ENCODE data around the gene PIM1.

Gene PIM1

DNA sequence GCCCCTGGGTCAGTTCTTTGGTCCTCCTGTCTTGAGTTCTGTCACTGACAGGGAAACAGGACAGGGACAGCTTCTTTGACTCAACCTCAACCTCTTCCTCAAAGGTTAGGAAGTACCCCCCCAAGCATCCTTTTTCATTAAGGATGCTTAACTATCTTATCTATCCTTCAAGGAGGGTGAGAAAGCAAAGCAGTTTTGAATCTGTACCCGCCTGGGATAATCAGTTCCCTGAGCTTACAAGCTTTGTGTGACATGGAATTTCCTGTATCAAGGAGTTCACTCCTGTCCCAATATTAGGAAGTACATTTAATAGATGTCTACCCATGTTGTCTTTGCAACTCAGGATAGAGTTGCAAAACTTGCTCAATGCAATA is 31.1 kb upstream of the PIM1 start:
- no peak for DNase-seq

DNA sequence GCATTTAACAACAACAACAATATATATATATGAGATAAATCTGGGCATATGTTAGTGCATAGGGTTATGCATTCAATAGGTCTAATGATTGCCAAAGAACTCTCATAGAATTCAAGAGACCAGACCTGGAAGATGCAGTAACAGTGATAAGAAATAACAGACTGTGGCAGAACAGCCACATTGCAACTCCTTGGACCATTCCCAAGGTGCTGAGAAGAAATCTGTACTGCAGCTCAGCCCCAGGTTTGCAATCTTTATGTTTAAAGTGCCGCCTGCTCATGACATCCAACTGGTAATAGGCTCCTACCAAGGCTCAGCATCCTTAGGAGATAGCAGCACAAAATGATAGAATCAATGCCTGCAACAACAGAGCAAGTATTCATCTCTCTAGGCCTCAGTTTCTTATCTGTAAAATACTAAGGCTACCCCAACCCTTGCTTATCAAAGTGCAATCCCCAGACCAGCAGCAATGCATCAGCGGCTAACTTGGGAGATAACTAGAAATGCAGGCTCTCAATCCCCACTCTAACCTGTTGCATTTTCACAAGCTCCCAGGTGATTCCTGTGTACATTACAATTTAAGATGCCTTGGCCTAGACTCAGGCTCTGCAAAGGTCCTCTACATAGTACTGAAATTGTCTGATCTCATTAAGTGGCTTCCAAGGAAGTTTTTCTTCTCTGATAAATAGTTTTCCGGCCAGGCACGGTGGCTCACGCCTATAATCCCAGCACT is 30.6 kb upstream of the PIM1 start:
- no peak for DNase-seq

DNA sequence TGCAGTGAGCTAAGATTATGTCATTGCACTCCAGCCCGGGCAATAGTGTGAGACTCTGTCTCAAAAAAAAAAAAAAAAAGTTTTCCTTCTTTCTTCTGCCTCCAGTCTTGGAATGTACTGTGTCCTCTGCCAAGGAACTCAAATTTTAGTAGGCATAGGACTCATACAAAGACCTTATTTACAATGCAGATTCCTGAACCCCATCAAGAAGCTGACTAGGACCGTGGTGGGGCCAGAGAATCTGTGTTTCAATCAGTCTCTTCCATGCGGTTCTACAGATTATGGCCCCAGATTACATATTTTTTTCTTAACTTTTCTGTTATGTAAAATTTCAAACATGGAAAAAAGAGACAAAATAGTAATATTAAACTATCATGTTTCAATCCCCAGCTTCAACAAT is 29.8 kb upstream of the PIM1 start:
- DNase-seq = no peak

DNA sequence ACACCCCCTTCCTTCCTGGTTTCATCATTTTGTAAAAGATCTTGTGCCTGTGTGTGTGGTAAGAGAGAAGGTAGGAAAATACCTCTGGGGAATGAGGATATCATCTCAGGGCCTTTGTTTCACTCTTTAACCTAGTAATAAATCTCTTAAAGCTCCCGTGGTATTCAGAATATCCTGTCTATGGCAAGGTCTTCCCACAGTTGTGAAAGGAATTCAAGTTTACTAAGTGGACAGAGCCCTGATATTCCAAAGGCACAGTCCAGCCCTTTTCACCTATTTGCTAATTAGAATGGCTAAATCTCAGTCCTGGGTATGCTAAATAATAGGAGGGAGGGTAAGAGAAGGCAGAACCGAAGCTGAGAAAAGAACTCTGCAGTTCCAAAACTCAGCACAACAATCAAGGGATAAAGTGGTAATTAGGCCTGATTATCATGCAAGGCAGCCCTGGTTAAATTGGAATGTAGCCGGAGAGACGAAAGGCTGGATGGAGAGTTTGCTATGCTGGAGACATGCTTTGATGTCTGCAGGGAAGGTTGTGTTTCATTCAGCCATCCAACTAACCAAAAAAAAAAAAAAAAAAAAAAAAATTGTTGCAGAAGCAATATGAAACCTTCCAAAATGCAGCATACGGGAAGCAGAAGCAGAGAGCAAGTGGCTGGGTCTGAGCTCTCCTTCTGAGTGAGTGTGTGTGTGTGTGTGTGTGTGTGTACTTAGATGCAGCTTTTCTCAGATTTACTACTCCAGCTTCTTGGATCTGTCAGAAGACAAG is 28.5 kb upstream of the PIM1 start:
- DNase-seq = no peak

DNA sequence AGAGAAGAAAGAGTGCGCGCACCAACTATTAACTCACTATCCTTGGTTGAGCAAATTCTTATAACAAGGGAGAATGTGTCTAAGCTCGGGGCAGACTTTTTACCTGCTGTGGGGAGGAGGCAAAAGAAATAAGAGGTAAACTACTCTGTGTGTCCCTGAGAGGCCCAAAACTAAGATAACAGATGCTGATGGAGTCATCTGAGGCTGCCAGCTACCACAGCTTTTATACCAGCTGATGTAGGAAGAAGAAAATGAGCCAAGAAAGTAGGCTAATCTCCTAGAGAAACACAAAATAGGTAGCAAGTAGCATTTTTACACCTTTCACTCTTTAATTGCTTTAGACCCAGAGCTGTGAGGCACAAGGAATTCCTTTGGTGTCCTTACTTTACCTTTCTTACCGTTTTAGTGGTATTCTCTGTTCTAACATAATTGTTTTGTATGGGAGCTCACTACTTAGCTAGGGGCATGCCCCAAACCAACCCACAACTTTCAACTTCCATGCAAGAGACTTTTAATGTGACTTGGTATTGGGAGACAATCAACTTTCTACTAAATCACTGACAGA is 27.8 kb upstream of the PIM1 start:
- DNase-seq = no peak

DNA sequence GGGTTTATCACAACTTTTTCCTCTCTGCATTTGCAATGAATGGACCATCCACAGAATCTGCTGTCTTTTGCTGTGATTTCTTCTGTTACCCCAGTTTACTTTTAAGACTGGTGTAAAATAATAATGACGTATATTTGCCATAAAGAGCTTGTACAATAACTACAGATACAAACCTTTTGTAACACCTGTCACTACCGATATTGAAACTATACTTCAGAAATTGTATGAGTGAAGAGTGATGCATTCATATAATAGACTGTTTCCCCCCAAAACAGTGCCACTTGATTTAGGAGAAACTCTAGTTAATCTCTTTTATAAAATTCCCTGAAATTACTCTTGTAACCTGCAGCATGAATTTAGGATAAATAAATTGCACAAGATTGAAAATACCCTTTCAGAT is 26.4 kb upstream of the PIM1 start:
- DNase-seq = no peak

DNA sequence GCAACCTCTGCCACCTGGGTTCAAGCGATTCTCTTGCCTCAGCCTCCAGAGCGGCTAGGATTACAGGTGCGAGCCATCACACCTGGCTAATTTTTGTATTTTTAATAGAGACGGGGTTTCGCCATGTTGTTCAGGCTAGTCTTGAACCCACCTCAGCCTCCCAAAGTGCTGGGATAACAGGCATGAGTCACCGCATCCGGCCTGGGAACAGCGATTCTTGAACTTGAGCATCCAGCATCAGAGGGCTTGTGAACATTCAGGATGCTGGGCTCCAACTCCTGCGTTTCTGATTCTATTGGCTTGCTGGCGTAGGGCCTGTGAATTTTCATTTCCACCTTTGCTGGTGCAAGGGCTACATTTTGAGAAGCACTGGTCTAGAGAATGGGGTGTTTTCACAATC is 24.5 kb upstream of the PIM1 start:
- DNase-seq = no peak

DNA sequence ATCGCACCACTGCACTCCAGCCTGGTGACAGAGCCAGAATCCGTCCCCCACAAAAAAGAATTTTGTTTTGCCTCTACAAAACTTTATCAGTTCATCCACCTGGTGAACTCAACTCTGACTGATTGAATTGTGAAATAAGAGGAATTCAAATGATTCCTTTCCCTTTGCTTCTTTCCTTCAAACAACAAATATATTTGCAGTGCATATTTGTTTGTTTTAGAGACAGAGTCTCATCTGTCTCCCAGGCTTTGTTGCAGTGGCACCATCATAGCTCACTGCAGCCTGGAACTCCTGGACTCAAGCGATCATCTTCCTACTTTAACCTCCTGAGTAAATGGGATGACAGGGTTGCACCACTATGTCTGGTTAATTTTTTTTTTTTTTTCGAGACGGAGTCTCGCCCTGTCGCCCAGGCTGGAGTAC is 23.2 kb upstream of the PIM1 start:
- no peak for DNase-seq

DNA sequence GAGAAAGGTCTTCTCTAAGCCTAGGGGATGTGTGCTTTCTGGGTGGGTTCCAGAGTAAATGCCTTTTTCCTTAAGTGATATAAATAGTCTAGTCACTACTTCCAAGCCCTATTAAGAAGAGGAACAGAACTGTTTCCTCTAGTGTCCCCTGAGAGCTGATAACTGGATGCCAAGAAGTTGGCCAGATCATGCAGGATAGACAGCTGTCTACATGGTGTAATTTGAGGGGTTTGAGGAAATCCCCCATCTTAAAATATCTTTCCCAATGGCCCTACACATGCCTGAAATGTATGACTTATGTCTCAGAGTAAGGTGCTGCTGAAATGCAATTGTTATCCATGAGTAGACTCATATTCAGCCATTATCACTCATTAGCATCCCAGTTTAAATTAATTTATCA is 20.2 kb upstream of the PIM1 start:
- DNase-seq = no peak

DNA sequence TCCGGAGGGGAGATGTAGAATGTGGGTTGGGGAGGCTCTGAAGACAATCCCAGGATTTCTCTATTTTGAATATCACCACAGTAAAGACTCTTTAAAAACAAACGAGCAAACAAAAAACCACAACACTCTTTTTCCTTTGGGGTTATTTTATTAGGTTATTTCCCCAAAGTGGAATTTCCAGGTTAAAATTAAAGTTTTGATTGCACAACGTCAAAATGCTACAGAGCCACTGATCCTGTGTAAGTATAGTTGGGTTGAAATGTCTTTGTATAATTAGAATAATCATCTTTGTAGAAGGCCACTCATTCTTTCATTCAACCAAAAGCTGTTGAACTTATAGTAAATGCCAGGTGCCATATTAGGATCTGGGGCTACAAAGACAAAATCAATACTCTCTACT is 19.6 kb upstream of the PIM1 start:
- DNase-seq = no peak

DNA sequence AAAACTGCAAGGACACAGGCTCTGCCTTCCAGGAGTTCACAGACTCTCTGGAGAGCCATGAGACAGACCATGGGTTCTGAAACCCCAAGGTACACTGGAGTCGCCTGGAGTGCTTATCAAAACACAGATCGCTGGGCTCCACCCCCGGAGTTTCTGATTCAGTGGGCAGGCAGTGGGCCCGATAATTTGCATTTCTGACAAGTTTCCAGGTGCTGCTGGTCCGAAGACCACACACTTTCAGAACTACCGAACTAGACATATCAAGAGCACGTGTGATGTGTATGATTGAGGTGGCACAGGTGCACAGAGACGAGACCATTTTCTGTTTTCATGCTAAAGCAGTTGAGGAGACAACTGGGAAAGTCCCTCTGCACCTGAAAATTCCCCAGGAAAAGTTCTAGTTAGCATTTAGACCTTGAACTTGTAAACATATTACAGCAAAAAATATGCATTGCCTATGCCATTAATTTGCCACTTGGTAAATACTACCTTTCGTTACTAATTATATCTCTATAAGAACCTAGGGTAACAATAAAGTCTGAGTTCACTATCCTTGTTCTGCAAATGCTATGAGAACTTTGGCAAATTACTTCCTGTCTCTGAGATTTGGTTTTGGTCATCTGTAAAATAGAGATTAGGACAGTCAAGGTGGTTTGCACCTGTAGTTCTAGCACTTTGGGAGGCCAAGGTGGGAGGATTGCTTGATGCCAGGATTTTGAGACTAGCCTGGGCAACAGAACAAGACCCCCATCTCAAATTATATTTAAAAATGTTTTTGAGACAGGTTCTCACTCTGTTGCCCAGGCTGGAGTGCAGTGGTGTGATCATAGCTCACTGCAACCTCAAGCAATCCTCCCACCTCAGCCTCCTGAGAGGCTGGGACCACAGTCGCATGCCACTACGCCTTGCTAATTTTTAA is 14.3 kb upstream of the PIM1 start:
- peak; percentile 85 for DNase-seq

DNA sequence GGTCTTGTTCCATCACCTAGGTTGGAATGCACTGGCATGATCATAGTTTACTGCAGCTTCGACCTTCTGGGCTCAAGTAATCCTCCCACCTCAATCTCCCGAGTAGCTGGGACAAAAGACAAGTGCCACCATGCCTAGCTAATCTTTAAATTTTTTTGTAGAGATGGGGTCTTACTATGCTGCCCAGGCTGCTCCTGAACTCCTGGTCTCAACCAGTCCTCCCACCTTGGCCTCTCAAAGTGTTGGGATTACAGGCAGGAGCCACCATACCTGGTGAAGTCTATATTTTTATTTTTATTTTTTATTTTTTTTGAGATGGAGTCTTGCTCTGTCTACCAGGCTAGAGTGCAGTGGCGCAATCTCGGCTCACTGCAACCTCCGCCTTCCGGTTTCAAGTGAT is 11.4 kb upstream of the PIM1 start:
- no peak for DNase-seq

DNA sequence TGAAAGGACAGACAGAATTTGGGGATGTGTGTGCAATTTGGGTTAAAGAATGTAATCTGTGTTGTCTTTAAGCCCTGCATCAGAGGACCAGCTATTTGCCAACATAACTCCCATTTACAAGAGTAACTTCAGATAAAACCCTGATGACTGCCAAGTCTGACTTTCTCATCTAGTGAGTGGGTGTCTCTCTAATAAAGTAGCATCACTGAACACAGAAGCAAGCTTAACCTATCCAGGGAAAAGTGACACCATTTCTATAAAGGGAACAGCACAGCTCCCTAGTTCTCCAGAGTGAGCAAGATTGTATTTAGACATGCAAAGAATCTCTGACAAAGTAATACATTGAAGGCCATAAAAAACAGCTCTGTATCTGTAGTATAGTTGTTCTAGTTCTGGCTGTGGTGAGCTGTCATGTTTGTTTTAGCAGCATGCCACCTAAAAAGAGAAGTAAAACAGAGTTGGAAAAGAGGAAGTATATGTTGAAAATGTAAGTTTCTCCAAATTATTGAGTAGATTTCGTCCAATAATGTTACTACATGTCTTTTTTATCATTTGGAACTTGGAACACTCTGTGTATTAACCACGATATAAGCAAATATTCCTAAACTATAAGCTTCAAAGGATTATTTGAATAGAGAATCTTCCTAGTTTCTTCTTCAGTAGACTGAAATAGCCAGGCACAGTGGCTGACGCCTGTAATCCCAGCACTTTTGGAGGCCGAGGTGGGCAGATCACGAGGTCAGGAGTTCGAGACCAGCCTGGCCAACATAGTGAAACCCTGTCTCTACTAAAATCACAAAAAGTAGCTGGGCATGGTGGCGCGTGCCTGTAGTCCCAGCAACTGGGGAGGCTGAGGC is 8.8 kb upstream of the PIM1 start:
- DNase-seq = no peak

DNA sequence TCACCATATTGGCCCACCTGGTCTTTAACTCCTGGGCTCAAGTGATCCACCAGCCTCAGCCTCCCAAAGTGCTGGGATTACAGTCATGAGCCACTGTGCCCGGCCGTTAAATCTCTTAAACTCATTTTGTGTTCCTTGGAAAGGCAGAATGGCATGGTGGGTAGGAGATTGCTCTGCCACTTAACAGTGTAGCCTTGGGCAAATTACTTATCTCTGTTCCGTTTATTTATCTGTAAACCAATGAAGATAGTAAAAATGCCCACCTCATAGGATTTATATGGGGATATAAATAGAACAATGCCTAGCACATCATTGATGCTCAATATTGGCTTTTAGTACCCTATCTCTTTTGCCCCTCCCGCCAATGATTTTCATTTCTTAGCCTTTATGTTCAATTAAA is 7.2 kb upstream of the PIM1 start:
- DNase-seq = no peak

DNA sequence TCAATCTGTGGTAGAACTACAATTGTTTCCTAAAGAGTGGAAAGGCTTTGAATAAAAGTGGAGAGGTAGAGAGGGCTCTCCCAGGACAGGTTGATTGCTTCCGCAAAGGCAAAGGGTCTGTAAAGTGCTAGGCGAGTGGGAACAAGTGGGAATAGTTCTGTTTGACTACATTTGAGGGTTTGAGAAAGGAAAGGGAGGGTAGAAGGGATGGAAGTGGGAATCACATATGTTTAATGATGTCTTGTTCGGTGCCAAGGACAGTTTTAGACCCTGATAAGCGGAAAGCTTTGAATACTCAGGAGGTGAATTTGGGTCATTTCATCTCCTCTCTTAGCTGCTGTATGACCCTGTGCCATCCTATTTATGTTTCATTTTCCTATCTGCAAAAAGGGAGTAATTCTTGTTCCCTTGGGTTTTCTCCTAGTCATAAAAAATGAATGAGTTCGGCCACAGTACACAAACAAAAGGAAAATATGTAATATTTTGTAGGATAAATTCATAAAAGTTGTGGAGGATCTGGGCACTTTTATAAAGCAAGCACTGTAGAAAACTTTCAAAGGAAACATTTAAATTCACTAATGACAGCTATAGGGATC is 1.7 kb upstream of the PIM1 start:
- DNase-seq = no peak

DNA sequence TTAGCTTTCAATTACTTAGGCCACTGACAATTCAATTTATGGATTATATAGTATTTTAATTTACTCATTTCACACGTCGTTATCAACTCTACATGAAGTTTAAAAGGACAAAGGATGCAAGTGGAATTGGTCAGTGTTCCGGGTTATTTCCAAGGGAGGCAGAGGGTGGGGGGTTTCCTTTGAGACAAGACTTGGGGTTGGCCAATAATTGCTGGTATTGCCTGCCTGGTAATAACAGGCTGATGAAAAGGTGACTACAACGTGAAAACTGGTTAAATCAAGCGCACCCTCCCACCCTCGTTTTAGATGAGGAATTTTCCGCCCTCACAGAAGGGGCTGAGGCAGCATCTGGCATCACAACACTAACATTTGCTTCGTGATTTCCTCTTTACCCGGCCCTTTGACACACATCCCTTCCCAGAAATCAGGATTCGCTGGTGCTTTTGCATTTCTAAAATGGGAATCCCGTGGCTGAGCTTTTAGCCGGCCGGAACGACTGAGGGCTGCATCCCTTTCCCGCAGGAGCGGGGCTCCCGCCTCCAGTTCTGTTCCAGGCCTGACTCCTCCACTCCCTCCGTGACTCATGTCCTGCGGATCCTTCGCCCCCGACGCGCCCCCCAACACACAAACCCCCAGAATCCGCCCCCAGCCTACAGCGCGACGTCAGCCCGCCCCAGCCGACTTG is 999 bp upstream of the PIM1 start:
- peak; percentile 74 for DNase-seq

DNA sequence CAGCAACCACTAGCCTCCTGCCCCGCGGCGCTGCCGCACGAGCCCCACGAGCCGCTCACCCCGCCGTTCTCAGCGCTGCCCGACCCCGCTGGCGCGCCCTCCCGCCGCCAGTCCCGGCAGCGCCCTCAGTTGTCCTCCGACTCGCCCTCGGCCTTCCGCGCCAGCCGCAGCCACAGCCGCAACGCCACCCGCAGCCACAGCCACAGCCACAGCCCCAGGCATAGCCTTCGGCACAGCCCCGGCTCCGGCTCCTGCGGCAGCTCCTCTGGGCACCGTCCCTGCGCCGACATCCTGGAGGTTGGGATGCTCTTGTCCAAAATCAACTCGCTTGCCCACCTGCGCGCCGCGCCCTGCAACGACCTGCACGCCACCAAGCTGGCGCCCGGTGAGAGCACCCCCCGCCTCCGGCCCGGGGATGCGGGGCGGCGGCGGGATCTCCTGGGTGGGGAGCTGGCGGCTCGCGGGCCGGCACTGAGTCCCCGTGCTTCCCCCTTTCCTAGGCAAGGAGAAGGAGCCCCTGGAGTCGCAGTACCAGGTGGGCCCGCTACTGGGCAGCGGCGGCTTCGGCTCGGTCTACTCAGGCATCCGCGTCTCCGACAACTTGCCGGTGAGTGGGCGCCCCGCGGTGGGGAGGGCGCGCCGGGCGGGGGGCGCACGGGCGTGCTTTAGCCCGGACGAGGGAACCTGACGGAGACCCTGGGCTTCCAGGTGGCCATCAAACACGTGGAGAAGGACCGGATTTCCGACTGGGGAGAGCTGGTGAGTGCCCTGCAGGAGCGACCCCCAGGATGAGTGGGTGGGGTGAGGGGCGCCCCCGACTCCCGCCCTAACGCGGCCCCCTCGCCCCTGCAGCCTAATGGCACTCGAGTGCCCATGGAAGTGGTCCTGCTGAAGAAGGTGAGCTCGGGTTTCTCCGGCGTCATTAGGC is 585 bp downstream of the PIM1 start:
- peak; percentile 81 for DNase-seq

DNA sequence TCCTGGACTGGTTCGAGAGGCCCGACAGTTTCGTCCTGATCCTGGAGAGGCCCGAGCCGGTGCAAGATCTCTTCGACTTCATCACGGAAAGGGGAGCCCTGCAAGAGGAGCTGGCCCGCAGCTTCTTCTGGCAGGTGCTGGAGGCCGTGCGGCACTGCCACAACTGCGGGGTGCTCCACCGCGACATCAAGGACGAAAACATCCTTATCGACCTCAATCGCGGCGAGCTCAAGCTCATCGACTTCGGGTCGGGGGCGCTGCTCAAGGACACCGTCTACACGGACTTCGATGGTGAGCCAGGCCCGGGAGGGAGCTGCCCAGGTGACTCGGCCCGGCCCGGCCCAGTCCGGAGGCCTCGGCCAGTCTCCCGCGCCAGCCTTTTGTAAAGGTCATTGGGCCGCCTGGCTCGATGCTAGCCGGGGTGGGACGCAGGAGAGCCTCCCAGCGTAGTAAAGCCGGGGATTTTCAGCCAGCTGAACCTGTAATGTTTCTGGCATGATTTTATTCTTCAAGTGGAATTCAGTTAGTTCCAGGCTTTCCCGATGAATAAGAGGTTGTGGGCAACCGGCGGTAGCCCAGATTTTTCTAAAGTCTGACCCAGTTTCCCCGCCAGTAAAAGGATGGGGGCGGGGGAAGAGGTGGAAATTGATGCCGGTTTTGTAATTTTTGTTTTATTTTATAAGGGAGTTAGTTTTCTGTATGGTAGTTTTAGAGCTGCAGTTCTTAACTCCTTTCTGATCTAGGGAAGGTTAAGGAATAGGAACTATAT is 1.4 kb downstream of the PIM1 start:
- peak; percentile 80 for DNase-seq
